Measurements from ENCODE around the gene RABGEF1.
"Not testable (repeated sequence)": the region's sequence is repeated elsewhere in the genome, so short reads cannot be mapped to it uniquely, and the experiment has no call there.

The RABGEF1 gene

GRCh38 chr7:66800591-66800990 lies 60.1 kb downstream of the RABGEF1 start:
- DNase-seq (ENCODE audit: insufficient read length, low spot score) = no peak
- no peak for FAIRE-seq

- DNase-seq (ENCODE audit: insufficient read length, low spot score) (no peak), FAIRE-seq (no peak)
These were observed 63.5 kb downstream of the RABGEF1 start for GRCh38 chr7:66804001-66804400.

- DNase-seq (ENCODE audit: insufficient read length, low spot score) (no peak), FAIRE-seq (no peak)
These were observed 67.2 kb downstream of the RABGEF1 start for GRCh38 chr7:66807736-66808135.

- FAIRE-seq = no peak
These were observed 70.2 kb downstream of the RABGEF1 start for GRCh38 chr7:66810716-66811115.

GRCh38 chr7:66815186-66815875 lies 74.8 kb downstream of the RABGEF1 start:
- not testable (repeated sequence) for FAIRE-seq

More at GRCh38 chr7:66810716-66811115, 70.2 kb downstream of the RABGEF1 start:
- DNase-seq (ENCODE audit: insufficient read length, low spot score) = no peak

DNA sequence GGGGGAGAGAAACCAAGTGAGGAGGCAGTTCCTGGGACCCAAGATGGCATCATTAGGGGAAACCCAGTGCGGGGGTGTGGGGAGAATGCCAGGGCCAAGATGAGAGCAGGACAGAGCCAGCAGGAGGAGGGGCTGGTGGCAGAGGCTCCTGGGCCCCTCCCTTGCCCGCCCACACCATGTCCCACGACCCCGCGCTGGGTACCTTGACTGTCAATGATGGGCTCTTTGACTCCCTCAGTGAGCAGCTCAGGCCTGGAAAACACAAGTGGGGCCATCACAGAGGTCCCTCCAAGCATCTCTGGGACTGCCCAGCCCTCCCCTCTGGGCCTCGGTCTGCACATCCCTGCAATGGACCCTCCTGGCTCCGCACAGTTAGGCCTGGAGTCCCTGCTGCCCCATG lies 75.4 kb downstream of the RABGEF1 start:
- FAIRE-seq = no peak
- DNase-seq (ENCODE audit: insufficient read length, low spot score) = no peak

More at GRCh38 chr7:66815186-66815875, 74.8 kb downstream of the RABGEF1 start:
- not testable (repeated sequence) for DNase-seq (ENCODE audit: insufficient read length, low spot score)

- DNase-seq (ENCODE audit: insufficient read length, low spot score); FAIRE-seq: not testable (repeated sequence)
These were observed 76.1 kb downstream of the RABGEF1 start for GRCh38 chr7:66816658-66817057.

DNA sequence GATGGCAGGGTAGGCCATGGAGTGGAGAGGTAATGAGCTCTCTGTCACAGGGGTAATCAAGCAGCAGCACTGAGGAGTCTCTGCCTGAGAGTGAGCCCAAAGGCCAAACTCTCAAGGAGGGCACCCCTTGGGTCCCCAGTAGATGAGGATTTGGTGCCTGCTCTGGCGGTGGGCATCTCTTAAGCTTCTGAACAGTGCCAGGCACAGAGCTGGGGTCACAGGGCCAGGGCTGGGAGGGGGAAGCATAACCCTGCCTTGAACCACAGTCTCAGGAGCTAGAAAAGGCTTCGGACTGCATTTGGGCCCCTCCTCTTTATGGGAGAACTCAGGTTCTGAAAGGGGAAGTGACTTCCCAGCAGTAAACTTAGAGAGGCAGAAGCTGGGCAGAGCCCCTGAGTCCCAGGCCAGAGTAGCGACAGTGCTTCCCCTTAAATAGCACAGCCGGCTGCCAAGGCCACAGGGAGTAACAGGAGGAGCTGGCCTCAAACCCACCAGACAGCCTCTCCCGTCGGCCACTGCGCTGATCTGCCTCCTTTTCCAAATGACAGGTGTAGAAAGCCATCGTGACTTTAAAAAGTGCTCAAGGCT lies 76.8 kb downstream of the RABGEF1 start:
- not testable (repeated sequence) for FAIRE-seq; DNase-seq (ENCODE audit: insufficient read length, low spot score)

DNA sequence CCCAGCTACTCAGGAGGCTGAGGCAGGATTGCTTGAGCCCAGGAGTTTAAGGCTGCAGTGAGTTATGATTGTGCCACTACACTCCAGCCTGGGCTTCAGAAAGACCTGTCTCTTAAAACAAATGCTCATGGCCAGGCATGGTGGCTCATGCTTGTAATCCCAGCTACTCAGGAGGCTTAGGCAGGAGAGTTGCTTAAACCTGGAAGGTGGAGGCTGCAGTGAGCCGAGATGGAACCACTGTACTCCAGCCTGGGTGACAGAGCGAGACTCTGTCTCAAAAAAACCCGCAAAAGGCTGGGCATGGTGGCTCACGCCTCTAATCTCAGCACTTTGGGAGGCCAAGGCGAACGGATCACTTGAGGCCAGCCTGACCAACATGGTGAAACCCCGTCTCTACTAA lies 77.4 kb downstream of the RABGEF1 start:
- FAIRE-seq; DNase-seq (ENCODE audit: insufficient read length, low spot score): not testable (repeated sequence)

GRCh38 chr7:66824041-66824440 lies 83.5 kb downstream of the RABGEF1 start:
- DNase-seq (ENCODE audit: insufficient read length, low spot score) (no peak), FAIRE-seq (no peak)

DNA sequence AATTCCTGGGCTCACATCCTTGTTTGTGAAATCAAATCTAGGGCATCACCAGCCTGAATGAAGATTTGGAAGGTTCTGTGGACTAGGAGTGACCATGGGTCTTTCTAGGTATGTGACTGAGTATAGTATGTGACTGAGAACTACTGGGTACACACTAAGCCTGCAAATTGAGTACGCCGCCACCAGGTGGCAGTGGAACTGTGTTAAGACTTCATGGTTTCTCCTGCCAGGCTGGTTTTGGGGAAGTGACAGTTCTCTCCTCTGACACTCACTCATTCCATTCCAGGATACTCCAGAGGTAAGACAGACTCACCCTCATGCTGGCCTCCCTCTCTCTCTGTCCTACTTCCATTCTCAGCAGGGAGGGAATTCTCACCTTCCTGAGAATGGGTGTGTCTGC lies 85.0 kb downstream of the RABGEF1 start:
- FAIRE-seq; DNase-seq (ENCODE audit: insufficient read length, low spot score): not testable (repeated sequence)

DNA sequence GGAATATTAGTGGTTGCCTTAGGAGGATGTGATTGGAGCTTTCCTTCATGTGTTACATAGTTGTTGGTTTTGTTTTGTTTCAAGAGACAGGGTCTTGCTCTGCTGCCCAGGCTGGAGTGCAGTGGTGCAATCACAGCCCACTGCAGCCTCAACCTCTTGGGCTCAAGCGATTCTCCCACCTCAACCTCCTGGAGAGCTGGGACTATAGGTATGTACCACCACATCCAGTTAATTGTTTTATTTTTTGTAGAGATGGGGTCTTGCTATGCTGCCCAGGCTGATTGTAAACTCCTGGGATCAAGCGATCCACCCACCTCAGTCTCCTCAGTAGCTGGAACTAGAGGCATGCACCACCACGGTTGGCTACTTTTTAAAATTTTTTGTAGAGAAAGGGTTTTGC lies 86.1 kb downstream of the RABGEF1 start:
- DNase-seq (ENCODE audit: insufficient read length, low spot score) (no peak), FAIRE-seq (no peak)

DNA sequence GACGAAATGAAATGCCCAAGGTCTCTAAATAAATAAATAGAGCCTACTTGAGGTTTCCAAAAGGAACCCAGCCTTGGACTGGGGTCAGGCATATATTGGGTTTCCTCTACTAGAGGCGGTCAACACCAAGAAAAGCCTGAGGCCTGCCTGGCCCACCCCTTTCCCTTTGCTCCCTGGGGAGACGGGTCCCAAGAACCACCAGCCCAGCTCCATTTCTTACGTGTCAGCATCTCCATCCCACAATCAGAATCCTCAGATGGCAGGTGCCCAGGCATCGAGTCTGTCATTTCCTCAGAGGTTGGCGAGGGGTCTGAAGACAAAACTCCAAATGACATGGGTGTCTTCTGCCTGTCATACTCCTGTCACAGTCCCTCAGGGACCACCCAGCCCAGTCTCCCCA lies 90.4 kb downstream of the RABGEF1 start:
- FAIRE-seq = not testable (repeated sequence)

GRCh38 chr7:66832531-66833351 lies 92.2 kb downstream of the RABGEF1 start:
- DNase-seq (ENCODE audit: insufficient read length, low spot score) (no peak), FAIRE-seq (no peak)

More for the DNA sequence above, 90.4 kb downstream of the RABGEF1 start:
- DNase-seq (ENCODE audit: insufficient read length, low spot score) = not testable (repeated sequence)

DNA sequence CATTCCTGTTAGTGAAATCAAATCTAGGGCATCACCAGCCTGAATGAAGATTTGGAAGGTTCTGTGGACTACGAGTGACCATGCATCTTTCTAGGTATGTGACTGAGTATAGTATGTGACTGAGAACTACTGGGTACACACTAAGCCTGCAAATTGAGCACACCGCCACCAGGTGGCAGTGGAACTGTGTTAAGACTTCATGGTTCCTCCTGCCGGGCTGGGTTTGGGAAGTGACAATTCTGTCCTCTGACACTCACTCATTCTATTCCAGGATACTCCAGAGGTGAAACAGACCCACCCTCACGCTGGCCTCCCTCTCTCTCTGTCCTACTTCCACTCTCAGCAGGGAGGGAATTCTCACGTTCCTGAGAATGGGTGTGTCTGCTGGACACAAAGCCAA lies 96.5 kb downstream of the RABGEF1 start:
- DNase-seq (ENCODE audit: insufficient read length, low spot score) = no peak
- FAIRE-seq = no peak

DNA sequence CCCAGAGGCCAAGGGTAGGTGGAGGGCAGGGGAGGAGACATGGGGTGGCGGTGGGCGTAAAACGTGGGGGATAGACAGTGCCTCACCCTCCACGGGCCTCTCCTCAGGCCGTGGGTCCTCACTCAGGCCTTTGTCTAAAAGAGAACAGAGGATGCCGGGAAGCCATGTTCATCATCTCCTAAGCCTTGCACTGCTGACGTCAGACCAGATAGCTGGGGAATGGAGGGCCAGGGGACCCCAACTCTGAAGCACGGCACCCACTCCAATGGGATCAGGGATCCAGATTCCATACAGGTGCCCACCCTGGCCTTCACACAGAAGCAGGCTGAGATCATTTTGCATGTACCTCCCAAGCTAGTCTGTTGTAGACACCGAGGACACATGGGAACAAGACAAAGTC lies 97.1 kb downstream of the RABGEF1 start:
- FAIRE-seq = no peak
- DNase-seq (ENCODE audit: insufficient read length, low spot score) = no peak

DNA sequence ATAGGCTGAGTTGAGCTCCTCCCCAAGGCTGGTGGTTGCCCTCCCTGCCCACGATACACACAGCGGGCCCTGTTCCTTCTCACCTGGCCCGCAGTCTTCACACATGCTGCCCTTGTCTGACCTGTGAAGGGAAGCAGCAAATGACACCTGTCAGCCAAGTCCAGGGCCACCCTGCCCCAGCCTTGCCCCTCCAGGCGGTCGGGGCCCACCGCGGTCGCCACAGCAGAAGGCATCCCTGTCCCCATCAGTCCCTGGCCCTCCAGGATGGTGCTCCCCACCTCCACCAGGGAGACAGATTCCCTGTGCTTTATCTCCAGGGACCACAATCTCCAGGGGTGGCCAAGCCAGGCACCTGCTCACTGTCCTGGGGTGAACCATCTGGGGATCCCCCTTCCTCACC lies 99.3 kb downstream of the RABGEF1 start:
- FAIRE-seq (no peak), DNase-seq (ENCODE audit: insufficient read length, low spot score) (no peak)

DNA sequence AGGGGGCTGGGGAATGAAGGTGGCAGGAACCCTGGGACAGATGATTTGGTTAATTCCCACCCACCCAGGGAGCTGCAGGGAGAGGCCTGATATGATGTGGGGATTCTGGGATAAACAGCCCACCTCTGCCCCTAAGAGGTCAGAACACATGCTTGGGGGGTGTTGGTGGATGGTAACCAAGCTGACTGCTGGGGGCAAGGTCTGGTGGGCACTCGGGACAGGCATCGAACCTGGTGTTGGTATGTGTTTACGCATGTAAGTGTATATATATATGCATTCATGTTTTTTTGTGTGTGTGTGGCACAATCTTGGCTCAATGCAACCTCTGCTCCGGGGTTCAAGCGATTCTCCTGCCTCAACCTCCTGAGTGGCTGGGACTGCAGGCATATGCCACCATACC lies 99.8 kb downstream of the RABGEF1 start:
- FAIRE-seq (no peak), DNase-seq (ENCODE audit: insufficient read length, low spot score) (no peak)

DNA sequence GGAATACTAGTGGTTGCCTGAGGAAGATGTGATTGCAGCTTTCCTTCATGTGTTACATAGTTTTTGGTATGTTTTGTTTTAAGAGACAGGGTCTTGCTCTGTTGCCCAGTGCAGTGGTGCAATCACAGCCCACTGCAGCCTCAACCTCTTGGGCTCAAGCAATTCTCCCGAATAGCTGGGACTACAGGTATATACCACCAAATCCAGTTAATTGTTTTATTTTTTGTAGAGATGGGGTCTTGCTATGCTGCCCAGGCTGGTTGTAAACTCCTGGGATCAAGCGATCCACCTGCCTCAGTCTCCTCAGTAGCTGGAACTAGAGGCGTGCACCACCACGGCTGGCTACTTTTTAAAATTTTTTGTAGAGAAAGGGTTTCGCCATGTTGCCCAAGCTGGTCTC lies 101.4 kb downstream of the RABGEF1 start:
- FAIRE-seq (no peak), DNase-seq (ENCODE audit: insufficient read length, low spot score) (no peak)

DNA sequence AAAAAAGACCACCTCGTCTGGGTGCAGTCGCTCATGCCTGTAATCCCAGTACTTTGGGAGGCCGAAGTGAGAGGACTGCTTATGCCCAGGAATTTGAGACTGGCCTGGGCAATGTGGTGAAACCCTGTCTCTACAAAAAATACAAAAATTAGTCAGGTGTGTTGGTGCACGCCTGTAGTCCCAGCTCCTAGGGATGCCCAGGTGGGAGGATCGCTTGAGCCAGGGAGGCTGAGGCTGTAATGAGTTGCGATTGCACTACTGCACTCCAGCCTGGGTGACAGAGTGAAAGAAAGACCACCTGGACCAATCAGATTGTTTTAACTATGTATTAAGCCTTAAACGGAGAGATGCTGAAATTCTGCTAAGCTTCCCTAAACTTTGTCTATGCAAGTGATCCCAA lies 103.0 kb downstream of the RABGEF1 start:
- FAIRE-seq; DNase-seq (ENCODE audit: insufficient read length, low spot score): not testable (repeated sequence)
